MG63 (cell line): ENCODE results near the gene GKAP1. TPM values are rescaled to one million over a fixed set of nuclear protein-coding genes. Genes with fewer than 3 reads are reported as not detected.
"Not testable (repeated sequence)": the region's sequence is repeated elsewhere in the genome, so short reads cannot be mapped to it uniquely, and the experiment has no call there.

Experiments
- DNase-seq: peaks from one replicate; pipeline ENCODE4 v3.0.0-alpha.2; 2020
- H3K27me3 ChIP-seq: fragments of 250-450 bp; sonication (Bioruptor Pico); 2 replicates; pipeline ENCODE4 v1.5.1; 2020; ENCODE audit warnings: mild to moderate bottlenecking, moderate library complexity
- H3K36me3 ChIP-seq: fragments of 250-450 bp; sonication (Bioruptor Pico); 2 replicates; pipeline ENCODE4 v1.5.1; 2020; ENCODE audit warnings: mild to moderate bottlenecking, moderate library complexity
- H3K4me3 ChIP-seq: fragments of 250-450 bp; sonication (Bioruptor Pico); 2 replicates; pipeline ENCODE4 v1.5.1; 2020; ENCODE audit warnings: mild to moderate bottlenecking, moderate library complexity
- H3K9me3 ChIP-seq: fragments of 250-450 bp; sonication (Bioruptor Pico); 2 replicates; pipeline ENCODE4 v1.5.1; 2020; ENCODE audit warnings: mild to moderate bottlenecking, moderate library complexity
- total RNA-seq: library from RNA; depleted of rRNA; stranded (reverse); fragments of >200 nt; shearing (Covaris generic); gene quantifications from 2 replicates; pipeline ENCODE4 v1.2.3, GENCODE V29; 2014; ENCODE audit warnings: low replicate concordance

GKAP1 gene
- total RNA-seq, 1 experiment from 2014 or later: 18.1 TPM

DNA sequence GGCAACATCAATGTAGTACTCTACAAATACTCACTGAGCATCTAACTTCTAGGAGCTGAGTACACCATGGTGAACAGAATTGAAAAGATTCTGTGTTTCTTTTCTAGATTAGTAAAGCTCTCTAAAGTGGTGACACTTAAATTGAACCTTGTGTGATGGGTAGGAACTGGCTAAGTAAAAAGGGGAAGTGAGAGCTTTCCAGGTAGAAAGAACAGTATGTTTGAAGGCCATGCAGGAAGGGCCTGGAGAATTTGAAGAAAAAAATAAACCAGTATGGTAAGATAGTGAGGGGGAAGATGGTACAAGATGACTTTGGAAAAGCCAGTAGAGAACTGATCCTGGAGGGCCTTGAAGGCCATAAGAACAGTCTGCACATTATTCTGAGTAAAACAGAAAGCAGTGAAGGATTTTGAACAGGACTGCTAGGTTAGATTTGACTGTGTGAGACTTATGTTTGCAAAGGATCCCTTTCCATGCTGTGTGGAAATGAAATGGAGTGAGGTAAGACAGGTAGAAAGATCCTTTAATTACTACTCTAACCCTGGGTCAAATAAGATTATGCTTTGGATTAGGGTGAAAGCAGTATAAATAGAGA lies 63.1 kb downstream of the GKAP1 start:
- DNase-seq: no peak
- Histone ChIP-seq H3K9me3 (no peaks in the 10 kb centered on the region), H3K4me3 (no peak overlapping the region), H3K27me3 (no peaks in the 10 kb centered on the region), H3K36me3 (no peaks in the 10 kb centered on the region)

GRCh38 chr9:83749706-83750105 lies 67.9 kb downstream of the GKAP1 start:
- DNase-seq: no peak
- H3K9me3 ChIP-seq: no peaks in the 10 kb centered on the region
- H3K27me3 ChIP-seq: no peaks in the 10 kb centered on the region
- no peaks in the 10 kb centered on the region for H3K36me3 ChIP-seq
- H3K4me3 ChIP-seq: no peak overlapping the region

DNA sequence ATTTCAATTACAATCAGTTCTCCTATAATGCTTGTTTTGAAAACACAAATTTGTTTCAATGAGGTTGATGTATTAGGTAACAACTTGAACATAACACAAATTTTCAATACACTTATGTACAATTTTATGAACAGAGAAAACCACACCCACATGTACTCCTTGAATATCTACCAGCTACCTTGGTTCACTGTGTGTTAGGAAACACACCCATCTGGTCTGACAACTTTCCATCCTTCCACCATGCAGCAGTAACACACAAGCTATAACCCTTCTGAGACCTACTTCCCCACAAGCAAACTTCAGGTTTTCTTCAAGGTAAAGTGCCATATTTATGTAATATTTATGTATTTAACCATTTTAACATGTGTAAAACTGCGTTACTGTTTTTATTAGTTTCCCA lies 73.4 kb downstream of the GKAP1 start:
- no peak for DNase-seq
- Histone ChIP-seq H3K36me3 (no peaks in the 10 kb centered on the region), H3K4me3 (no peak overlapping the region), H3K9me3 (no peaks in the 10 kb centered on the region), H3K27me3 (no peaks in the 10 kb centered on the region)

DNA sequence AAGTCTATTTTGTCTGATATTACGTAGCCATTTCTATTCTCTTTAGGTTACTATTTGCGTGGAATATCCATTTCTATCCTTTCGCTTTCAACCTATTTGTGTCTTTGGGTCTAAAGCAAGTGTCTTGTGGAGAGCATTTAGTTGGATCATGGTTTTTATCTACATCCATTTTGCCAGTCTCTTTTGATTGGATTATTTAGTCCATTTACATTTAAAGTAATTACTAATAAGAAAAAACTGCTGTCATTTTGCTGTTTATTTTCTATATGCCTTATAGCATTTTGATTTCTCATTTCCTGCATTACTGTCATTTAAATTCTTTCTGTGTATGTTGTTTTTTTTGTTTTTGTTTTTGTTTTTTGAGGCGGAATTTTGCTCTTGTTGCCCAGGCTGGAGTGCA lies 83.8 kb downstream of the GKAP1 start:
- H3K4me3 ChIP-seq: no peak overlapping the region
- DNase-seq: no peak
- H3K36me3 ChIP-seq: no peaks in the 10 kb centered on the region
- no peaks in the 10 kb centered on the region for H3K9me3 ChIP-seq
- H3K27me3 ChIP-seq: no peaks in the 10 kb centered on the region

DNA sequence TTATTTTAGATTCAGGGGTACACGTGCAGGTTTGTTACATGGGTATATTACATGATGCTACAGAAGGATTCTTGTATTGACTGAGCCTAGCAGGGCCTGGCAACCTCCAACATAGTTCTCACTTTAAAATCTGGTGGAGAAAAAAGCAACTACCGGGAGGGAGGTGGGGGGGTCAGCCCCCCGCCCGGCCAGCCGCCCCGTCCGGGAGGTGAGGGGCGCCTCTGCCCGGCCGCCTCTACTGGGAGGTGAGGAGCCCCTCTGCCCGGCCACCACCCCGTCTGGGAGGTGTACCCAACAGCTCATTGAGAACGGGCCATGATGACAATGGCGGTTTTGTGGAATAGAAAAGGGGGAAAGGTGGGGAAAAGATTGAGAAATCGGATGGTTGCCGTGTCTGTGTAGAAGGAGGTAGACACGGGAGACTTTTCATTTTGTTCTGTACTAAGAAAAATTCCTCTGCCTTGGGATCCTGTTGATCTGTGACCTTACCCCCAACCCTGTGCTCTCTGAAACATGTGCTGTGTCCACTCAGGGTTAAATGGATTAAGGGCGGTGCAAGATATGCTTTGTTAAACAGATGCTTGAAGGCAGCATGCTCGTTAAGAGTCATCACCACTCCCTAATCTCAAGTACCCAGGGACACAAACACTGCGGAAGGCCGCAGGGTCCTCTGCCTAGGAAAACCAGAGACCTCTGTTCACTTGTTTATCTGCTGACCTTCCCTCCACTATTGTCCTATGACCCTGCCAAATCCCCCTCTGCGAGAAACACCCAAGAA lies 88.8 kb downstream of the GKAP1 start:
- DNase-seq, H3K36me3 ChIP-seq, H3K9me3 ChIP-seq, H3K27me3 ChIP-seq, H3K4me3 ChIP-seq: not testable (repeated sequence)

DNA sequence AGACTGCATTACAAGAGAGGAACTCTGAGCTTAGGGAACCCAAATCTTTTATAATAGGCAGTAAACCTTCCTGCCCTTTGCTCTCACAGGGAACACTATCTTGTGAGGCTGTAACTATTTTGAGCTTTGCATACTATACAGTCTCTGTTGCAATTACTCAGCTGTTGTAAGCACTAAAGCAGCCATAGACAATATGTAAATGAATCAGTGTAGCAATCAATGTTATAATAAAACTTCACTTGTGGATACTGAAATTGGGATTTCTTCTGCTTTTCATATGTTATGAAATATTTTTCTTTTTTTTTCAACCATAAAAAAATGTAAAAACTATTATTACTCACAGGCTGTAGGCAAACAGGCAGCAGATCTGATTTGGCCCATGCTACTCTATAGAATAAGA lies 93.1 kb downstream of the GKAP1 start:
- H3K9me3 ChIP-seq: no peaks in the 10 kb centered on the region
- DNase-seq: no peak
- H3K27me3 ChIP-seq: no peaks in the 10 kb centered on the region
- no peaks in the 10 kb centered on the region for H3K36me3 ChIP-seq
- H3K4me3 ChIP-seq: no peak overlapping the region

GRCh38 chr9:83722726-83723495 lies 94.7 kb downstream of the GKAP1 start:
- Histone ChIP-seq H3K4me3 (no peak overlapping the region), H3K9me3 (no peaks in the 10 kb centered on the region), H3K27me3 (no peaks in the 10 kb centered on the region), H3K36me3 (no peaks in the 10 kb centered on the region)
- no peak for DNase-seq

- H3K27me3 ChIP-seq: no peaks in the 10 kb centered on the region
- H3K36me3 ChIP-seq: no peaks in the 10 kb centered on the region
- no peaks in the 10 kb centered on the region for H3K9me3 ChIP-seq
- no peak for DNase-seq
- no peak overlapping the region for H3K4me3 ChIP-seq
Observed at GRCh38 chr9:83721509-83721908, 96.1 kb downstream of the GKAP1 start.

DNA sequence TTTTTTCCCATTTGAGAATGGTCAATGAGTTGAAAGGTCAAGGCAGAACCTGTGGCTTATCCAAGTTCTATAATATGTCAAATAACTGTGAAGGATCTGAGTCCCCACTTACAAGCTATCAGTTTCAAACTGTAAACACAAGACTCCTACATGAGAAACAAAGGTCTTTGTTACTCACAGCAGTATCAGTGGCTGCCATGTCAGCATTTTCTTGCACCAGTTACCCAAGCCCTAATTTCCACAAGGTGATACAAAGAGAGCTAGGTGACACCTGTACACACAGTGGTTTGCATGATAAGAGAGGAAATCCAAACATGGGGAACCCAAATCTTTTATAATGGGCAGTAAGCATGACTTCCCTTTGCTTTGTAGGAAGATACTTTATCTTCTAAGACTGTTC lies 101.8 kb downstream of the GKAP1 start:
- no peaks in the 10 kb centered on the region for H3K9me3 ChIP-seq
- no peak overlapping the region for H3K4me3 ChIP-seq
- H3K36me3 ChIP-seq: no peaks in the 10 kb centered on the region
- DNase-seq: no peak
- H3K27me3 ChIP-seq: no peaks in the 10 kb centered on the region

DNA sequence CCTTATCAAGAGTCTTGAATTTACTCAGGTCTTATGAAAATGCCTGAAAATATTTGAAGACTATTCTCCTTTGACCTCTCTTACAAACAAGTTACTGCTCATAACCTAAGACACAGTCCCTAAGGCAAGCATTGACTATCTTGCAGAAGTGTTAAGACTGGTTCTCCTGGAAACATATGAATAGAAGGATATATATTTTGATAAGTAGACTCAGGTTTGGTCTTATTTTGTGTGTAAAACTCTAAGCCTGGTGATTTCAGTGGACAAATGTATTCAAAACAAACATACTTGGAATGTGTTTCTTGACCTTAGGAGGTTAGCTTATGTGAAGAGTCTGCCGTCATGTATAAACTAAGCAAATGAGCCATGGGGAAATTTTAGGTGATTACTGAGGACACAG lies 102.3 kb downstream of the GKAP1 start:
- Histone ChIP-seq H3K4me3 (no peak overlapping the region), H3K36me3 (no peaks in the 10 kb centered on the region), H3K27me3 (no peaks in the 10 kb centered on the region), H3K9me3 (no peaks in the 10 kb centered on the region)
- no peak for DNase-seq

GRCh38 chr9:83714329-83714728 lies 103.2 kb downstream of the GKAP1 start:
- Histone ChIP-seq H3K36me3 (no peaks in the 10 kb centered on the region), H3K9me3 (no peaks in the 10 kb centered on the region), H3K4me3 (no peak overlapping the region), H3K27me3 (no peaks in the 10 kb centered on the region)
- DNase-seq: no peak

DNA sequence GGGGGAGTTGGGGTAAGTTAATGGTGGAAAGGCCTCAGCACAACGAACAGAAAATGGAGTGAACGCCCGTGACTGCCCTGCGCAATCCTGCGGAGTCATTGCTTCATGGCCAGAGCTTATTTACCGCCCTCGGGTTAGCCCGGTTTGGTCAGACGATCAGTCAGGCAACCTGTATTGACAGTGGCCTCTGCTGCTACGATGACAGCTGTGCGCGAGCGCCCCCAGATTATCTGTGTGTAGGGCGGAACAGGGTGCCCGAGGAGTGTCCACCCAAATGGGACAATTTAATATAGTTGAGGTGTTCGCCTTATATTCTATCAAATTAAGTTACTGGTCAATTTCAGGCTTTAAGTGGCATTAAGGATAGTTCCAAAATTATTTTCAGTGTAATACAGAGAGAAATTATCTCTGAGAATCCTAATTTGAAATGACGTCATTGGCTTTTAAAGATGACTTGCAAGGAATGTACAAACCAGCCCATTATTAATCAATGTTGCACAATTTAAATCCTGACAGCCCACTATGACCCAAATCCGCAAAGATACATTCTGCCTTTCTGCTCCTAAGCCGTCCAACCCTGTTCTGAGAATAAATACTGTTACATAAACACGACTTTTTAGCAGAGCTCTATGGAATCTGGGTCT lies 108.9 kb downstream of the GKAP1 start:
- Histone ChIP-seq H3K27me3 (no peaks in the 10 kb centered on the region), H3K4me3 (peak overlapping the region; percentile 87), H3K9me3 (no peaks in the 10 kb centered on the region), H3K36me3 (no peaks in the 10 kb centered on the region; the same call in 1 of the 2 replicates)
- DNase-seq: peak; percentile 12

DNA sequence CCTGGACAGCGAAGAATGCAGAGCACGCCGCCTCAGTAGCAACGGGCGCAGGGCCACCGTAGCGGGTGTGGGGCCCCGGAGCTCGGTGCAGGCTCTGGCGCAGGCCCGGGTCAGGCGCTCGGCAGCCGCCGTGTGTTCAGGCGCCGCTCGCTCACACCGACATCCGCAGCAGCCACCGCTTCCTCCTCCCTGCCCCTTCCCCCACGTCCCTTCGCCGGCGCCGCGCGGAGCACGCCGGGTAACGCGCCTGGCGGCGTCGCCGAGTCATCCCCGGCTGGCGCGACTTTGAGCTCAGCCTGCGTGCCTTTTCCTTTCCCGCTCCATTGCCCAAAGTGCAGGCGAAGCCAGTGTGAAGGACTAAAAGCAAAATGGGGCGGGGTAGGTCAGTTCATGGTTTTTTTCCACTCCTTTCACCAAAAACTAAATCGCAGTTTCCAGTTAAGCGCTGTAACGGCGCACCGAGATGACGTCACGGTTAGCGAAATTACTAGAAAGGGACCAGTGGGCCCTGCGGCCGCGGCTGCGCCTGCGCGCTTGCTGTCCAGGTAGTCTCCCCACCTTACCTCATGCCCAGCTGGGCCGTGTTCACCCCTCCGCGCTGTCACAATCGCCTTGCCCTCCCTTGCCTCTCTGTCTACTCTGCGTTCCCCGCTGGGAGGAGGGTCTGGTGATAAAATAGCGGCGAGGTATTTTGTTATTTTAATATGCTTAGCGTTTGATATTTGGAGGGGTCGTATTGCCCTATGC lies 109.6 kb downstream of the GKAP1 start, which contains the start of gene UBQLN1:
UBQLN1 (minus strand) TSS at position 191 of the 747 bp plus-strand sequence. CDS start 279 bp downstream, outside the sequence.
- Histone ChIP-seq H3K4me3 (peak within 1 kb of the TSS; percentile 87), H3K36me3 (no peaks in the 10 kb centered on the region; the same call in 1 of the 2 replicates)

DNA sequence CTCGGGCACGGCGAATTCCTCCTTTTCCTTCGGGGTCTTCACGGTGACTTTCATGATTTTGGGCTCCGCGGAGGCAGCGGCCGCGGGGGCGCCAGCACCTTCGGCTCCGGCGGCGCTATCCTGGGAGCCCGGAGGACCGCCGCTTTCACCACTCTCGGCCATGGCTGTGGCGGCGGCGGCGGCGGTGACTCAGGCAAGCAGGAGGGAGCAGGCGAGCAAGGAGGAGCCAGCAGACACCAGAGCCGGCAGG lies 110.1 kb downstream of the GKAP1 start:
- Histone ChIP-seq H3K27me3 (no peaks in the 10 kb centered on the region), H3K4me3 (peak overlapping the region; percentile 87), H3K36me3 (no peaks in the 10 kb centered on the region; the same call in 1 of the 2 replicates), H3K9me3 (no peaks in the 10 kb centered on the region)
- DNase-seq: peak; percentile 78

More for the DNA sequence above, 109.6 kb downstream of the GKAP1 start, which contains the start of gene UBQLN1:
- Histone ChIP-seq H3K27me3 (no peaks in the 10 kb centered on the region), H3K9me3 (no peaks in the 10 kb centered on the region)
- peak; percentile 87 for DNase-seq

DNA sequence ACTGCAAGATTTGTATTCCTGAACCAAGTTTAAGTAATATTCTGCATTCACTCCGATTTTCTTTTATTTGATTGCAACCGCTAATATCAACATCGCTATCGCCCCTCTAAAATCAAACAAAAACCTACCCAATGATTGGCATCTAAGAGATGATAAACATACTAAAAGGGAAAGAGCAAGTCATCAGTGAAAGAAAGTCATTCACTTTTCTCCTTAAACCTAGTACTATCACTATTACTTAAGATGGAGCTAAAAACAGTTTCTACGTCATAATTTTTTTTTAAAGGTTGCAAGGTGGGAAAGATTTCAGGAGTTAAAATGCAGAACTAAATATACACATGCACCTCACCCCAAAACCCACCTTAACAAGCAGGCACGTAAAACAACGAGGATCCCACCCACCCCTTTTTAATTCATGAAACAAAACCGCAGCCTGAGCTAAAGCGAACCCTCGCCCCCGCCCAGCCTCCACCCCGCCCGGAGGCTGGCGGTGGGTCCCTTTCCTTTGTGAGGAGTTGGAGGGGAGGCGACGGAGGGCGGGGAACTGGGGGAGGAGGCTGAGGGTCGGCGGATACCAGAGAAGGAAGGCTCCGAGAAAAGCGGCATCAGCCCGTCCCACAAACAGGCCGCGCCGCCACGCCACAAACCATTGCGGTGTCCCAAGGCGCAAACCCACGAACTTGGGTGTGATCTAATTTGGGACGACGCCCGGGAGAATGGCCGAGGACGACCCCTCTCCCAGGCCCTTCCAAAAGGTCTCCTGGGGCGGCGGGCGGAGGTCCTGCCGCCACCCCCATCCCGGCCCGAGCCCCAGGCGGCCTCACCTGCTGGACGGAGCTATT lies 110.7 kb downstream of the GKAP1 start:
- Histone ChIP-seq H3K36me3 (no peaks in the 10 kb centered on the region; the same call in 1 of the 2 replicates), H3K9me3 (no peaks in the 10 kb centered on the region), H3K27me3 (no peaks in the 10 kb centered on the region), H3K4me3 (peak overlapping the region; percentile 87)
- DNase-seq: peak; percentile 42

DNA sequence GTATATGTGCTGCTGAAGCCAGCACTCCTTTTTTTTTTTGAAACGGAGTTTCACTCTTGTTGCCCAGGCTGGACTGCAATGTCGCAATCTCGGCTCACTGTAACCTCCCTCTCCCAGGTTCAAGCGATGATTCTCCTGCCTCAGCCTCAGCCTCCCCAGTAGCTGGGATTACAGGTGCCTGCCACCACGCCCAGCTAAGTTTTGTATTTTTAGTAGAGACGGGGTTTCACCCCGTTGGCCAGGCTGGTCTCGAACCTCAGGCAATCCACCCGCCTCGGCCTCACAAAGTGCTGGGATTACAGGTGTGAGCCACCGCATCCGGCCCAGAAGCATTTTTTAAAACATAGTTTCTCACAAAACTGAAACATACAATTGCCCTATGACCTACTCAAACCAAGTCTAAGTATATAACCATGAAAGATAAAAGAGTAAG lies 112.3 kb downstream of the GKAP1 start:
- DNase-seq, H3K27me3 ChIP-seq, H3K9me3 ChIP-seq, H3K36me3 ChIP-seq: not testable (repeated sequence)
- H3K4me3 ChIP-seq: peak overlapping the region; percentile 87; the same call in 1 of the 2 replicates
